IPS-20b (cell line): ENCODE measurements around the gene COPS8.

ENCODE experiments used
- H3K27ac ChIP-seq: one replicate; pipeline ENCODE4 v1.5.1; 2013; ENCODE audit warnings: low read length
- H3K27me3 ChIP-seq: 2 replicates; pipeline ENCODE4 v1.6.1; 2013; ENCODE audit warnings: mild to moderate bottlenecking, low read length, inconsistent platforms; ENCODE audit not compliant: insufficient read depth
- H3K36me3 ChIP-seq: 2 replicates; pipeline ENCODE4 v1.6.1; 2013; ENCODE audit warnings: low read depth, mild to moderate bottlenecking, inconsistent platforms, low read length, moderate library complexity; ENCODE audit not compliant: insufficient read depth
- H3K4me1 ChIP-seq: 2 replicates; pipeline ENCODE4 v1.6.1; 2013; ENCODE audit warnings: mild to moderate bottlenecking, control low read depth, inconsistent platforms, low read length, moderate library complexity; ENCODE audit not compliant: insufficient read depth
- H3K4me3 ChIP-seq: 2 replicates; pipeline ENCODE4 v1.5.1; 2013; ENCODE audit warnings: mild to moderate bottlenecking, low read length, inconsistent platforms
- H3K9ac ChIP-seq: 2 replicates; pipeline ENCODE4 v1.6.1; 2013; ENCODE audit warnings: low read depth, mild to moderate bottlenecking, inconsistent platforms, low read length, moderate library complexity
- H3K9me3 ChIP-seq: 2 replicates; pipeline ENCODE4 v1.6.1; 2013; ENCODE audit warnings: mild to moderate bottlenecking, low read depth, low read length, inconsistent platforms; ENCODE audit not compliant: insufficient read depth

Gene COPS8

GRCh38 chr2:237115870-237116269 is 30.2 kb downstream of the COPS8 start:
- Histone ChIP-seq H3K27ac (no peak overlapping the region), H3K9me3 (no peaks in the 10 kb centered on the region), H3K27me3 (no peaks in the 10 kb centered on the region), H3K36me3 (no peaks in the 10 kb centered on the region), H3K9ac (no peak overlapping the region), H3K4me1 (no peaks in the 10 kb centered on the region), H3K4me3 (no peak overlapping the region)

- Histone ChIP-seq H3K36me3 (no peaks in the 10 kb centered on the region), H3K9me3 (peaks cover under 1% of the 10 kb centered on the region; the same call in 1 of the 2 replicates), H3K9ac (no peak overlapping the region), H3K4me3 (no peak overlapping the region), H3K4me1 (no peaks in the 10 kb centered on the region), H3K27ac (no peak overlapping the region), H3K27me3 (no peaks in the 10 kb centered on the region)
These were observed 30.7 kb downstream of the COPS8 start for GRCh38 chr2:237116431-237116830.

- no peaks in the 10 kb centered on the region for H3K36me3 ChIP-seq
These were observed 32.3 kb downstream of the COPS8 start for GRCh38 chr2:237118025-237118424.

GRCh38 chr2:237118561-237119155 is 33.0 kb downstream of the COPS8 start:
- Histone ChIP-seq H3K9me3 (peaks cover 5% of the 10 kb centered on the region; the same call in 1 of the 2 replicates), H3K9ac (no peak overlapping the region), H3K36me3 (no peaks in the 10 kb centered on the region), H3K4me3 (no peak overlapping the region), H3K27ac (no peak overlapping the region), H3K4me1 (no peaks in the 10 kb centered on the region), H3K27me3 (no peaks in the 10 kb centered on the region)

More at GRCh38 chr2:237118025-237118424, 32.3 kb downstream of the COPS8 start:
- no peaks in the 10 kb centered on the region for H3K27me3 ChIP-seq
- no peak overlapping the region for H3K9ac ChIP-seq
- H3K4me3 ChIP-seq = no peak overlapping the region
- peaks cover 5% of the 10 kb centered on the region; the same call in 1 of the 2 replicates for H3K9me3 ChIP-seq
- H3K27ac ChIP-seq = no peak overlapping the region
- no peaks in the 10 kb centered on the region for H3K4me1 ChIP-seq

GRCh38 chr2:237120916-237121315 is 35.2 kb downstream of the COPS8 start:
- Histone ChIP-seq H3K4me1 (no peaks in the 10 kb centered on the region), H3K9me3 (peaks cover 5% of the 10 kb centered on the region; the same call in 1 of the 2 replicates), H3K4me3 (no peak overlapping the region), H3K27ac (no peak overlapping the region), H3K27me3 (no peaks in the 10 kb centered on the region), H3K9ac (no peak overlapping the region), H3K36me3 (no peaks in the 10 kb centered on the region)

- no peak overlapping the region for H3K9ac ChIP-seq
These were observed 35.6 kb downstream of the COPS8 start for GRCh38 chr2:237121321-237121720.

GRCh38 chr2:237122214-237122666 is 36.6 kb downstream of the COPS8 start:
- Histone ChIP-seq H3K27ac (no peak overlapping the region), H3K27me3 (no peaks in the 10 kb centered on the region), H3K4me1 (no peaks in the 10 kb centered on the region), H3K4me3 (no peak overlapping the region), H3K9ac (no peak overlapping the region), H3K36me3 (no peaks in the 10 kb centered on the region), H3K9me3 (peaks cover 5% of the 10 kb centered on the region; the same call in 1 of the 2 replicates)

More at GRCh38 chr2:237121321-237121720, 35.6 kb downstream of the COPS8 start:
- no peaks in the 10 kb centered on the region for H3K36me3 ChIP-seq
- H3K27me3 ChIP-seq = no peaks in the 10 kb centered on the region
- H3K27ac ChIP-seq = no peak overlapping the region
- H3K9me3 ChIP-seq = peaks cover 5% of the 10 kb centered on the region; the same call in 1 of the 2 replicates
- no peaks in the 10 kb centered on the region for H3K4me1 ChIP-seq
- H3K4me3 ChIP-seq = no peak overlapping the region

GRCh38 chr2:237124820-237125219 is 39.1 kb downstream of the COPS8 start:
- Histone ChIP-seq H3K4me1 (no peaks in the 10 kb centered on the region), H3K9me3 (peaks cover 5% of the 10 kb centered on the region; the same call in 1 of the 2 replicates), H3K9ac (no peak overlapping the region), H3K36me3 (no peaks in the 10 kb centered on the region), H3K27ac (no peak overlapping the region), H3K4me3 (no peak overlapping the region), H3K27me3 (no peaks in the 10 kb centered on the region)

- no peak overlapping the region for H3K9ac ChIP-seq
- H3K36me3 ChIP-seq = no peaks in the 10 kb centered on the region
- H3K9me3 ChIP-seq = peaks cover 10% of the 10 kb centered on the region; the same call in 1 of the 2 replicates
- H3K27me3 ChIP-seq = no peaks in the 10 kb centered on the region
- no peaks in the 10 kb centered on the region for H3K4me1 ChIP-seq
- no peak overlapping the region for H3K4me3 ChIP-seq
- no peak overlapping the region for H3K27ac ChIP-seq
These were observed 40.3 kb downstream of the COPS8 start for GRCh38 chr2:237125967-237126366.

- H3K9me3 ChIP-seq = peaks cover 7% of the 10 kb centered on the region; the same call in 1 of the 2 replicates
- no peak overlapping the region for H3K4me3 ChIP-seq
- H3K27me3 ChIP-seq = no peaks in the 10 kb centered on the region
- no peaks in the 10 kb centered on the region for H3K36me3 ChIP-seq
- no peak overlapping the region for H3K9ac ChIP-seq
- no peak overlapping the region for H3K27ac ChIP-seq
- no peaks in the 10 kb centered on the region for H3K4me1 ChIP-seq
These were observed 41.0 kb downstream of the COPS8 start for GRCh38 chr2:237126519-237127174.

GRCh38 chr2:237128026-237128703 is 42.5 kb downstream of the COPS8 start:
- H3K4me3 ChIP-seq = no peak overlapping the region
- no peaks in the 10 kb centered on the region for H3K36me3 ChIP-seq
- no peak overlapping the region for H3K27ac ChIP-seq
- no peaks in the 10 kb centered on the region for H3K4me1 ChIP-seq
- no peaks in the 10 kb centered on the region for H3K27me3 ChIP-seq
- H3K9me3 ChIP-seq = 0 out of 2 replicates have a peak, but pooled peaks cover 5% of the 10 kb centered on the region
- H3K9ac ChIP-seq = no peak overlapping the region
